GM10266 (cell line): ENCODE data around the gene AGPAT2.

Experiments used
- DNase-seq: peaks from one replicate; pipeline ENCODE4 v3.0.0; 2012; ENCODE audit errors: extremely low spot score
- TF ChIP-seq, protein P1 (sequence below): IDR thresholded peaks from 2 replicates; pipeline ENCODE4 v1.5.1; 2012; ENCODE audit warnings: mild to moderate bottlenecking, low read depth; ENCODE audit not compliant: control insufficient read depth, insufficient read depth; ENCODE audit errors: missing control alignments

AGPAT2 gene

DNA sequence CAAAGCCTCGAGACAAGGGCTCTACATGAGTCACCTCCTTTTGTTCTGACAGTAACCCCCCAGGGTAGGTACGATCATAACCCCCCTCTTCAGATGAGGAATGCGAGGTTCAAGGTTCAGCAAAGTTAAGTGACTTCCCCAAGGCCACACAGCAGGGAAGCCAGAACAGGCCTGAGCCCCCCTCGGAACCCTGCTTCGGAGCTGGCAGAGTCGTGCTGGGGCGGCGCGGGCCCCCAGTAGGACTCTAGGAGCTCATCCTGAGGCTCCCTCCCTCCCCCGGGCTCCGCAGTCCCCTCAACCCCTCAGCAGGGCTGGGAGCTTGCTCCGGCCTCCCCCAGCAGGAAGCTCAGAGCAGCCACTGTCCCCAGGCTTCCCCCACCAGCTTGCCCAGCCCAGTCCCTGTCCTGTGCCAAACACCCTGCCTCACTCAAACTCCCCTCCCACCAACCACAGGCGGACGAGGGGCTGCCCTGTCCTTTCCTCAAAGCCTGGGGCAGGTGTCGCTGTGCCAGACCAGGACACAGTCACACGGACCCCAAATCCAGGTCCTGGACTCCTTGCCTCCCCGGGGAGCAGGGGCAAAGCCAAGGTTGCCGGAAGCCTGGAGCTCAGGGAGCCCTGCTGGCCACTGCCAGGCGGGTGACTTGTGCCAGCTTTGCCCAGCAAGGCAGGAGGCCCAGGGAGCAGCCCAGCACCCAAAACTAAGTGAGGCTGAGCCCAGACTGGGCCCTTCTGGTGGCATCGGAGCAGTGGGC is 5.1 kb downstream of the AGPAT2 start:
- DNase-seq, result no peak
- TF ChIP-seq, protein P1, sequence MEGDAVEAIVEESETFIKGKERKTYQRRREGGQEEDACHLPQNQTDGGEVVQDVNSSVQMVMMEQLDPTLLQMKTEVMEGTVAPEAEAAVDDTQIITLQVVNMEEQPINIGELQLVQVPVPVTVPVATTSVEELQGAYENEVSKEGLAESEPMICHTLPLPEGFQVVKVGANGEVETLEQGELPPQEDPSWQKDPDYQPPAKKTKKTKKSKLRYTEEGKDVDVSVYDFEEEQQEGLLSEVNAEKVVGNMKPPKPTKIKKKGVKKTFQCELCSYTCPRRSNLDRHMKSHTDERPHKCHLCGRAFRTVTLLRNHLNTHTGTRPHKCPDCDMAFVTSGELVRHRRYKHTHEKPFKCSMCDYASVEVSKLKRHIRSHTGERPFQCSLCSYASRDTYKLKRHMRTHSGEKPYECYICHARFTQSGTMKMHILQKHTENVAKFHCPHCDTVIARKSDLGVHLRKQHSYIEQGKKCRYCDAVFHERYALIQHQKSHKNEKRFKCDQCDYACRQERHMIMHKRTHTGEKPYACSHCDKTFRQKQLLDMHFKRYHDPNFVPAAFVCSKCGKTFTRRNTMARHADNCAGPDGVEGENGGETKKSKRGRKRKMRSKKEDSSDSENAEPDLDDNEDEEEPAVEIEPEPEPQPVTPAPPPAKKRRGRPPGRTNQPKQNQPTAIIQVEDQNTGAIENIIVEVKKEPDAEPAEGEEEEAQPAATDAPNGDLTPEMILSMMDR, result no peak

DNA sequence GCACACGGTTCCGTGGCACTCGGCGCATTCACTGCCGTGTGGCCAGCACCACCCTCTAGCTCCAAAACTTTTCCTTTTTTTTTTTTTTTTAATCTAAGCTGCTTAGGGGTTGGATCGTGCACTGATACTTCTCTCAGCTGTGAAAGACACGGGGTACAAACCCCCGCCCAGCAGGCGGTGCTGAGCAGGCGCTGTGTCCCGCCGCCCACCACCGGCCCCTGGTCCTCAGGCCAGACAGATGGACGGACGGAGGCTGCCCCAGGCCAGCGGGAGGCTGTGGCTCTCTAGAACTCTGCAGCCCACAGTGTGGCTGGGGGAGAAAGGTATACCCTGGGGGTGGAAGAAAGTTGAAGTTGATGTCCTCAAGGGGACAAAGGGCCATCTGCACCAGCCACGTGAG is 6.2 kb downstream of the AGPAT2 start:
- TF ChIP-seq, protein P1, result no peak
- no peak for DNase-seq

DNA sequence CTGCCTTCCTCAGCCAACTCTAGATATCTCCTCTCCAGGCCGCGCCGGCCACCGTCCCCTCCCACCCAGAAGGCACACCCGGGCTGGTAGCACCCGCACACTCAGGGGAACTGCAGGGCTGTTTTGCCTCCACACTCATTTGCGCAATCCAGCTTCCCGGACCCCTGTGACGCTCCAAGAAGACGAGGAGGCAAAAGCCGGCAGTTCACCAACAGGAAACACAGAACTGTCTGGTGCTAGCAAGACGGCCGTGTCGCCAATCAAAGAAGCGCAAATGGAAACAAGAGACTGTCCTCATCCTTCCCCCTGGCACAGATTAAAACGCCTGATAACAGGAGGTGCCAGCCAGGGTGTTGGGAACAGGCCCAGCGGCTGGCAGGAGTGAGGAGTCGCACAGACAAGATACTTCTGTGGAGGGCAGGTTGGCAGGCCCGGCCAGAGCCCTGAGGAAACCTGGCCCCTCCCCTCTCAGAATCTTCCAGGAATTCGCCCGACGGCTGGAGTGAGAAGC is 7.8 kb downstream of the AGPAT2 start:
- DNase-seq, result no peak

DNA sequence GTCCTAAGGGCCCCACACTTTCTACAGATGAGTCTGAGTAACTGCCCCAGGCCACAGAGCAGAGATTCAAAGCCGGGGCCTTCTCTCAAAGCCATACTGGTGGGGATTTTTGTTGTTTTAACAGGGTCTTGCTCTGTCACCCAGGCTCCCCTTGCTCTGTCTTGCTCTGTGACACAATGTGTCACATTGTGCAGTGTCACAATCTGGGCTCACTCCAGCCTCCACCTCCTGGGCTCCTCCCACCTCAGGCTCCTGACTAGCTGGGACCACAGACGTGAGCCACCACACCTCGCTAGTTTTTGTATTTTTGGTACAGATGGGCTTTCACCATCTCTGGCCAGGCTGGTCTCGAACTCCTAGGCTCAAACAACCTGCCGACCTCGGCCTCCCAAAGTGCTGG is 8.6 kb downstream of the AGPAT2 start:
- TF ChIP-seq, protein P1, result no peak
- DNase-seq, result no peak

More for the DNA sequence above, 7.8 kb downstream of the AGPAT2 start:
- TF ChIP-seq, protein P1, result no peak

DNA sequence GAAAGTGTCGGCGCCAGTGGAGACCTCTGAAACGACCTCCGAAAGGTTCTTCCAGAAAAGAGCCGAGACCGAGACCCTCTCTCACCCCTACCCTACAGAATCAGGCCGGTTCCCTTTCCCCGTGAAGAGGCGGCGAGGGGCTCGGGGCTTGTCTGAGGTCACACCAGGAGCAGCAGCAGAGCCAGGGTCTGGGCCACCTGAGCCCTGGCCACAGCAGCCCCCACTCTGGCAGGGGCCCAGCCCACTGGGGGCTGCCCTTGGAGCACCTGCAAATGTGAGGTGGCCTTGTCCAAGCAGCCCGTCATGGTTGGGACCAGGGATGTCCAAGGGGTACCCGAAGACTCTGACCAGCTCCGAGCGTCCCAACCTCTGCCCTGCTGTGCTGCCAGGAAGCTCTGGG is 9.2 kb downstream of the AGPAT2 start:
- DNase-seq, result no peak
- TF ChIP-seq, protein P1, result no peak

DNA sequence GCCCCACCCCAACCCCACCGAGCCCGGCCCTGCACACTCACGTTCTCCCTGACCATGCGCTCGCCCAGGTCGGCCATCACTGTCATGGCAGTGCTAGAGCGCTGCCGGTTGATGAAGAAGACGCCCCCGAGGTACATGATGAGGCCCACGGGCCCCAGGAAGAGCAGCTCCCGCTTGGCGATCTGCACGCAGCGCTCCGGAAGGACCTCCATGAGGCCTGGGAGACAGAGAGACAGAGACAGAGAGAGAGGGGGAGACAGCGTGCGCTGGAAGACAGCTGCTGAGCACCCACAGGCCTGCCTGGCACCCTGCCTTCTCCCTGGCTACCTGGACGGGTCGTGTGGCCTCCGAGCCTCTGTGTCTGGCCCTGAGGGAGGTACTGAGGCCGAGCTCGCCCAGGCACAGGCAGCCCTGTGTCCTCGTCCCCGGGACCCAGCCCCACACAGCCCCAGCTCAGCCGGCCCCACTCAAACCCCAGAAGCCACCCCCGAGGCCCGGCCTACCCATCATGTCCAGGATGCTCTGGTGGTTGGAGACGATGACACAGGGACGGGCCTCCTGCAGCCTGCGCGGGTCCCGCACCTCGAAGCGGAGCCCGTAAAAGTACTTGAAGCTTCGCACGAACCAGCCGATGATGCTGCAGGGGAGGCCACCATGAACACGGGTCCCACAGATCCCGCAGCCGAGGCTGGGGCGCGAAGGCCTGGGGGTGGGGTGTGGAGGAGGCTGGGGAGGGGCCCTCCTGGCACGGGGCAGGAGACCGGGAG is 10.2 kb downstream of the AGPAT2 start:
- TF ChIP-seq, protein P1, result no peak
- DNase-seq, result no peak
